AG04450 (cell line): ENCODE measurements around the gene CNPY2. TPM values are rescaled to one million over a fixed set of nuclear protein-coding genes. Genes with fewer than 3 reads are reported as not detected.

Source experiments
- CTCF ChIA-PET: fragments of 300-600, 350-600 bp; formaldehyde crosslinking; extraction: SDS; loops from one replicate; lab custom pipeline; 2022; ENCODE audit warnings: antibody characterized with exemption, inconsistent platforms; lab: Charles Lee
- POLR2A ChIA-PET: fragments of 350-600 bp; formaldehyde crosslinking; extraction: SDS; loops from one replicate; lab custom pipeline; 2021; ENCODE audit warnings: antibody characterized with exemption, inconsistent platforms; lab: Yijun Ruan, JAX
- DNase-seq: peaks from one replicate; pipeline ENCODE4 v3.0.0-alpha.2; 2011; ENCODE audit warnings: low read depth, low spot score
- H3K27ac ChIP-seq: one replicate; pipeline ENCODE4 v1.5.1; 2012; ENCODE audit warnings: low read depth, low read length, control low read depth
- H3K27me3 ChIP-seq: one replicate; pipeline ENCODE4 v1.6.0; 2012; ENCODE audit warnings: low read length; ENCODE audit not compliant: control insufficient read depth, insufficient read depth
- H3K4me3 ChIP-seq: 2 replicates; pipeline ENCODE4 v1.5.1; 2011; ENCODE audit warnings: mild to moderate bottlenecking, low read depth, low read length, control low read depth
- H3K9me3 ChIP-seq: 2 replicates; pipeline ENCODE4 v1.5.1; 2012; ENCODE audit warnings: low read length; ENCODE audit not compliant: control insufficient read depth, insufficient read depth
- CTCF ChIP-seq: IDR thresholded peaks from 2 replicates; pipeline ENCODE4 v1.5.1; 2011; ENCODE audit warnings: low read depth, low read length, control low read depth, inconsistent platforms
- polyA plus RNA-seq: library from polyadenylated mRNA; depleted of rRNA; stranded (reverse); fragments of >200 nt; gene quantifications from 2 replicates; pipeline ENCODE4 v1.2.3, GENCODE V29; 2011

Gene CNPY2
- polyA plus RNA-seq, 1 experiment = 186 TPM

- no peak for DNase-seq
- ChIA-PET POLR2A (no interaction called here), CTCF (interaction anchor here (1.4 to 2.1 kb wide), 3 partner anchors 39 to 167 kb away, joined by 3 to 9 read pairs (median 5); partner anchors contain the start of genes ANKRD52 and SMARCC2)
- no peak for TF ChIP-seq CTCF
- no peak overlapping the region for H3K27ac ChIP-seq
- no peaks in the 10 kb centered on the region for H3K27me3 ChIP-seq
- H3K4me3 ChIP-seq = no peak overlapping the region
- no peaks in the 10 kb centered on the region for H3K9me3 ChIP-seq
These were observed 18.4 kb downstream of the CNPY2 start for GRCh38 chr12:56297400-56297799.

- no peak overlapping the region for H3K4me3 ChIP-seq
- ChIA-PET CTCF (no interaction called here), POLR2A (no interaction called here)
- H3K9me3 ChIP-seq = no peaks in the 10 kb centered on the region
- TF ChIP-seq CTCF = no peak
- DNase-seq = no peak
- peak overlapping the region; percentile 21 for H3K27ac ChIP-seq
- H3K27me3 ChIP-seq = no peaks in the 10 kb centered on the region
These were observed 19.5 kb downstream of the CNPY2 start for GRCh38 chr12:56296295-56296694.

GRCh38 chr12:56293795-56294194, 22.0 kb downstream of the CNPY2 start:
- Histone ChIP-seq H3K27ac (no peak overlapping the region), H3K4me3 (no peak overlapping the region), H3K27me3 (no peaks in the 10 kb centered on the region), H3K9me3 (no peaks in the 10 kb centered on the region)
- DNase-seq = no peak
- ChIA-PET CTCF (interaction anchor here (1.2 kb wide), 1 partner anchor 170 kb away, joined by 3 read pairs; no protein-coding TSS in a partner anchor), POLR2A (interaction anchor here (0.7 kb wide), 1 partner anchor 319 kb away, joined by 14 read pairs; no protein-coding TSS in a partner anchor)
- no peak for TF ChIP-seq CTCF

- TF ChIP-seq CTCF = no peak
- CTCF ChIA-PET = interaction anchor here (0.7 to 1.4 kb wide), 3 partner anchors 23 to 96 kb away, joined by 3 read pairs; partner anchors contain the start of gene ANKRD52
- Histone ChIP-seq H3K27ac (no peak overlapping the region), H3K27me3 (no peaks in the 10 kb centered on the region), H3K4me3 (no peak overlapping the region), H3K9me3 (no peaks in the 10 kb centered on the region)
- DNase-seq = no peak
- POLR2A ChIA-PET = interaction anchor here (0.7 to 1.2 kb wide), 2 partner anchors 10 to 22 kb away, joined by 3 to 6 read pairs; partner anchors contain the start of gene COQ10A
These were observed 26.9 kb downstream of the CNPY2 start for GRCh38 chr12:56288705-56289387.
